ENCODE data around the gene FIS1.

FIS1 gene

DNA sequence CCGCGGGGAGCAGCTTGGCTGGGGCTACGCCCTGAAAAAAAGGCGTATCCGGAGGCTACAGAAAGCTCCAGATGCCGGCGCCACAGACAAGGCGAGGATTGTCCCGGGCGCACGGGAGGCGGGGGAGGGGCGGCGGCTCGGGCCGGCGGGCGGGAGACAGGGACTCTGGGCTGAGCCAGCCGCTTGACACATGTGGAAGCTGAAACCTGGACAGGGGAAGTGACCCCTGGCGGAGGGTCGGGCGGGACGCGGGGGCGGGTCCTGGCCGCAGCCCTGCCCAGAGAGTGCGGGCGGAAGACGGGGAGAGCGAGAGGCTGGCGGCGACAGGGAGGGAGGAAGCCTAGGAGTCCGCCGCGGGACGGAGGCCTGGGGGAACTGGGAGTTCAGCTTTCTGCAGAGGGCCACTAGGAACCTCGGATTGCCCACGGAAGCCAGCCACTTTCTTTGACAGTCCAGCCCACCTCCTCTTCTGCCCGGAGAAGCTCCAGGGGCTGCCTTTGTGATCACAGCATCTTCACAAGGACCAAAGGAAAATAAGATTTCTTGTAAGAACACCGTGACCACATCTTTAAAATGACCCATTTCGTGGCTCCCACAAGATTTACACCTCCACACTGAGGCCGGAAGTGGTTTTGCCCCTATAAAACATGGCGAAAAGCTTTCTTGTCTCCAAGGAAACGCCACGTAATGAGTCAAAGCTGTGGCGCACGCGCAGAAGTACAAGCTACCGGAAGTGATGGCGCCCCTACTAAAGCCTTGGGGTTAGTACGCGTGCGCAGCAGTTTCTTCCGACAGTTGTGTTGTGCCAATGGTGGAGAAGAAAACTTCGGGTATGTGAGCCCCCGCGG is 27.3 kb downstream of the FIS1 start, which contains the start of the genes PLOD3 and ZNHIT1:
Gene PLOD3, minus strand, starts transcription at position 194 of the 848 bp plus-strand sequence. CDS start 307 bp downstream, outside the sequence.
Gene ZNHIT1, plus strand, starts transcription at position 778 of the 848 bp plus-strand sequence. Its CDS starts 31 bp downstream, at position 809.
- H3K4me3 ChIP-seq (ENCODE audit: low read depth, low read length), result peak within 1 kb of the TSS; percentile 96
- DNase-seq (ENCODE audit: low read depth), result peak; percentile 98
- TF ChIP-seq, protein P1, sequence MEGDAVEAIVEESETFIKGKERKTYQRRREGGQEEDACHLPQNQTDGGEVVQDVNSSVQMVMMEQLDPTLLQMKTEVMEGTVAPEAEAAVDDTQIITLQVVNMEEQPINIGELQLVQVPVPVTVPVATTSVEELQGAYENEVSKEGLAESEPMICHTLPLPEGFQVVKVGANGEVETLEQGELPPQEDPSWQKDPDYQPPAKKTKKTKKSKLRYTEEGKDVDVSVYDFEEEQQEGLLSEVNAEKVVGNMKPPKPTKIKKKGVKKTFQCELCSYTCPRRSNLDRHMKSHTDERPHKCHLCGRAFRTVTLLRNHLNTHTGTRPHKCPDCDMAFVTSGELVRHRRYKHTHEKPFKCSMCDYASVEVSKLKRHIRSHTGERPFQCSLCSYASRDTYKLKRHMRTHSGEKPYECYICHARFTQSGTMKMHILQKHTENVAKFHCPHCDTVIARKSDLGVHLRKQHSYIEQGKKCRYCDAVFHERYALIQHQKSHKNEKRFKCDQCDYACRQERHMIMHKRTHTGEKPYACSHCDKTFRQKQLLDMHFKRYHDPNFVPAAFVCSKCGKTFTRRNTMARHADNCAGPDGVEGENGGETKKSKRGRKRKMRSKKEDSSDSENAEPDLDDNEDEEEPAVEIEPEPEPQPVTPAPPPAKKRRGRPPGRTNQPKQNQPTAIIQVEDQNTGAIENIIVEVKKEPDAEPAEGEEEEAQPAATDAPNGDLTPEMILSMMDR (IDR thresholded peaks at IDR 0.05; ENCODE audit: insufficient read depth, low read depth, low read length, missing control alignments), result no peak

DNA sequence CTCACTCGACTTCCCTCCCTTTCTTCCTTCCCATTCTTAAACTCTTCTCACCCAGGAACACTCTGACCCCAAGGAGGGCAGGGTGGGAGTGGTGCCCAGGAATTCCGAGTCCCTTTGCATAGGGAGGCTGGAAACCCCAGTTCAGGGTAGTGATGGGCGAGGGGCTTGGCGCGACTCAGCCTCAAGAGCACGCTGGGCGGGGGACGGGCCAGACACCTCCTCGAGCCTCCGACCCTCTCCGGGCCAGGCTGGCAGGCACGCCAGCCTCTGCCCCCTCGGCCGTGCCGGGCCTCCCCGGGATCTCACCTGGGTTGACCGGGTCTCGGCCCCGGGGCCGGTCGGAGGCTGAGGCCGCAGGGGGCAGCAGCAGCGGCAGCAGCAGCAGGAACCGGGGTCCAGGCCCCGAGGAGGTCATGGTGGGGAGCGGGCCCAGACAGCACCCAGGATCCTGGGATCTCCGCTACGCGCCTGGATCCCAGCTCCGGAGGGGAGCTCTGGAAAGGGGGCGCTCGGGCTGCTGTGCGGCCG is 28.0 kb downstream of the FIS1 start:
- no peak for DNase-seq (ENCODE audit: low read depth)
- H3K4me3 ChIP-seq (ENCODE audit: low read depth, low read length), result peak overlapping the region; percentile 96
- TF ChIP-seq, protein P1 (IDR thresholded peaks at IDR 0.05; ENCODE audit: insufficient read depth, low read depth, low read length, missing control alignments), result peak; percentile 7

DNA sequence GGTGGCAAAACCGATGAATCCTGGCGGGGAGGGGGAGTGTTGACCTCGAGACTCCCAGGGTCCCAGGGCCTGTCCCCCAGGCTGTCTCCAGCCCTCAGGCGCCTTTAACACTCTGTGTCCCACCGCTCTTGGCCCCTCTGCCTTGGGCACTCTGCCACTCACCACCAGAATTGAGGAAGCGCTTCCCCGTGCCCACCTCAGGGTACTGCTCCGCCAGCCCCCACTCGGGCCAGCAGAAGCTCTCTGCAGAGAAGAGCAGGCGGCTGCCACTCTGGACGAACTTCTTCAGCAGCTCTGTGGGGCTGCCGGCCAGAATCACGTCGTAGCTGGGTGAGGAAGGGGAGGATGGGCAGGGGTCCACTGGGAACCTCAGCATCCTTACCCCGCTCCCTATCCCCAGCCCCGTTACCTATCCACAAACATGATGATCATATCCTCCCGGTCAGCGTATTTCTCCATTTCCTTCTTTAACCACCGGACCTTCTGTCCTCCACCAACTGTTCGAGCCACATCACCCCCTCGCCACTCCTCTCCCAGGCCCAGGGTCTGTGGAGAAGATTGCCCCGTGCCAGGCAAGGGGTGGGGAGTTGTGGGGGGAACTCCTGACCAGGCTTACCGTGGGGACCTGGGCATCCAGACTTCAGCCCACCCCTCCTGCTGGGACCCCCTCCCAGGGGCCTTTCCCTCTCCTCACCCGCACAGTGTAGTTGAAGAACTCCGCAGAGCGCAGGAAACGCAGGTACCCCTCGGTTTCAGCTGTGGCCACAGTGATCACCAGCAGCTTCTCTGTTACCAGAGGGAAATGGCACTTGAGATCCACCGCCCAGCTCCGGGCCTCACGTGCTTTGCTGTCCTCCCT is 28.7 kb downstream of the FIS1 start:
- H3K4me3 ChIP-seq (ENCODE audit: low read depth, low read length), result peak overlapping the region; percentile 96
- TF ChIP-seq, protein P1 (IDR thresholded peaks at IDR 0.05; ENCODE audit: insufficient read depth, low read depth, low read length, missing control alignments), result no peak
- DNase-seq (ENCODE audit: low read depth), result peak; percentile 21

DNA sequence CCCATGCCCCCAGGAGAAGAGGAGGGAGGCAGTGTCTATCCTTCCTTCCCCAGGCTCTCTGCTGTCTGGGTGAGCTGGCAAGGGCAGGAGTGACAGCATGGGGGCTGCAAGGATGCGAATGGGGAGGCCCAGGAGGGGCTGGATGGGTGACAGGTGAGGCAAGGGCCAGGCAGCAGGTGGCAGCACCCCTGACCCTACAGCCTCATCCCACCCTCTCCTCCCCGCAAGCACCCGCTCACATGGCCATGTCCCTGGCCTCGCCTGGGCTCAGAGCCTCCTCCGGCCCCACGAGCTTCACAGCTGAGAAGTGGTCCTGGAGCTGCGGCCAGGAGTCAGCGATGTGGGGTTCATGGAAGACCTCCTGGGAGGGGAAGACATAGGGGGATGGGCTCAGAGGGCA is 32.9 kb downstream of the FIS1 start:
- no peak for DNase-seq (ENCODE audit: low read depth)
- TF ChIP-seq, protein P1 (IDR thresholded peaks at IDR 0.05; ENCODE audit: insufficient read depth, low read depth, low read length, missing control alignments), result no peak

DNA sequence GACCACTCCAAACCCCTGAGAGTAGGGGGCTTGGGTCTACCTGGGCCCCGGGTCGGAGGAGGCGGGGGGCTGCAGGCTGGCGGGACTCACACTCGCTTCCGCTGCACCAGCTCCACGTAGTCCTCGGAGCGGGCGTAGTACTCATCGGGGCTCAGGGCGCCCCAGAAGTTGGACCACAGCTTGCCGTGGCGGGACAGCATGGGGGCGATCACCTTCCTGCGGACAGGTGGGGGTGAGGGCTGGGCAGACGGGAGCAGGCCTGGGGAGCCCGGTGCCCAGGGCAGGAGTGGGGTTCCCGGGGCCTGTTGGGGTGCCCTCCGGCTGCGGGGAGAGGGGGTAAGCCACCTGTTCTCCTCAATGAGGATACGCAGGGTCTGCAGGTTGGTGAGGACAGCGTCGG is 33.4 kb downstream of the FIS1 start:
- no peak overlapping the region for H3K4me3 ChIP-seq (ENCODE audit: low read depth, low read length)
- TF ChIP-seq, protein P1 (IDR thresholded peaks at IDR 0.05; ENCODE audit: insufficient read depth, low read depth, low read length, missing control alignments), result no peak
- no peak for DNase-seq (ENCODE audit: low read depth)

More for the DNA sequence above, 32.9 kb downstream of the FIS1 start:
- no peak overlapping the region for H3K4me3 ChIP-seq (ENCODE audit: low read depth, low read length)

DNA sequence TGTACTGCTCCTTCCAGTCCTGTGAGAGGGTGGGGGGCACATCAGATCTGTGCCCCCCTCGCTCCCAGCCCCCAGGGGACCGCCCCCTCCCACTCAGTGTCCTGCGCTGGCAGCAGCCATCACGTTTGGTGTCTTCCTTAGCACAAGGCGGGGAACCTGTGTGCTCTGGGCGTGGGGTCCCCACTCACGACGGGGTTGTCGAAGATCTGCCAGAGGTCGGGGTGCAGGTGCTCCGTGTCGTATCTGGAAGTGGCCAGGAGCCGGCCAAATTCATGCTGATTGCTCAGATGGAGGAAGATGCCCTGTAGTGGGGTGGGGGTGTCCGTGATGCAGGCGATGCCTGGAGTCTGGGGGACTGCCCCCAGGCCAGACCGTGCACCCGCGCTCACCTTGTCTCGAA is 34.7 kb downstream of the FIS1 start:
- DNase-seq (ENCODE audit: low read depth), result no peak
- TF ChIP-seq, protein P1 (IDR thresholded peaks at IDR 0.05; ENCODE audit: insufficient read depth, low read depth, low read length, missing control alignments), result no peak
- no peak overlapping the region for H3K4me3 ChIP-seq (ENCODE audit: low read depth, low read length)

All from GM12865 (cell line).